H1 (cell line): ENCODE results near the gene TAF9B. TPM values are rescaled to one million over a fixed set of nuclear protein-coding genes. Genes with fewer than 3 reads are reported as not detected.

ENCODE experiments used
- CHD7 ChIP-seq: fragments of 300-600 bp; sonication (generic); IDR thresholded peaks from 2 replicates; pipeline ENCODE4 v1.7.1; 2012; ENCODE audit warnings: low read length, moderate library complexity, mild to moderate bottlenecking, inconsistent platforms; ENCODE audit not compliant: insufficient replicate concordance
- JUN ChIP-seq: IDR thresholded peaks from 2 replicates; pipeline ENCODE4 v1.6.1; 2011; ENCODE audit warnings: low read depth, mild to moderate bottlenecking, improper control_type of control experiment, low read length
- NRF1 ChIP-seq: IDR thresholded peaks from 2 replicates; pipeline ENCODE4 v1.6.1; 2011; ENCODE audit warnings: mild to moderate bottlenecking, low read depth, low read length, improper control_type of control experiment
- POLR2AphosphoS5 ChIP-seq: IDR thresholded peaks from 2 replicates; pipeline ENCODE4 v1.6.1; 2011; ENCODE audit warnings: low read depth, low read length
- RAD21 ChIP-seq, 2 experiments: IDR thresholded peaks in 1 of 2; conservative IDR thresholded peaks in 1 of 2; 2 replicates each; pipeline ENCODE4 v1.6.1; 2011; ENCODE audit warnings: low read depth in 2 of 2, low read length in 2 of 2, improper control_type of control experiment in 1 of 2, inconsistent platforms in 1 of 2, mild to moderate bottlenecking in 1 of 2, moderate library complexity in 1 of 2
- RFX5 ChIP-seq: IDR thresholded peaks from 2 replicates; pipeline ENCODE4 v1.6.1; 2011; ENCODE audit warnings: low read depth, low read length, improper control_type of control experiment, borderline replicate concordance
- SAP30 ChIP-seq: fragments of 300-600 bp; sonication (generic); IDR thresholded peaks from 2 replicates; pipeline ENCODE4 v1.7.1; 2012; ENCODE audit warnings: low read length, moderate library complexity, mild to moderate bottlenecking, inconsistent platforms; ENCODE audit not compliant: insufficient read depth, insufficient replicate concordance
- SP1 ChIP-seq: IDR thresholded peaks from 2 replicates; pipeline ENCODE4 v1.6.1; 2011; ENCODE audit warnings: low read depth, low read length
- SRF ChIP-seq: IDR thresholded peaks from 2 replicates; pipeline ENCODE4 v1.6.1; 2011; ENCODE audit warnings: mild to moderate bottlenecking, low read depth, low read length, moderate library complexity
- polyA plus RNA-seq, 7 experiments: library from polyadenylated mRNA; depleted of rRNA in 3 of 7; stranded (reverse) in 5 of 7; unstranded in 2 of 7; fragments of >200 nt in 5 of 7; fragments of 200-250 nt in 2 of 7; gene quantifications; 1 replicate in 5 of 7; 2 replicates in 1 of 7; 4 replicates in 1 of 7; pipeline versions ENCODE4 v1.2.1 to v1.2.3, GENCODE V29; 2011 to 2013; ENCODE audit warnings: missing spikeins in 2 of 7, mixed read lengths in 2 of 7
- total RNA-seq: library from RNA; stranded (reverse); fragmentation: NEBNext Ultra II Directional; extraction: Animal tissue kit (Norgen Biotek cat#: 25700); gene quantifications from 2 replicates; pipeline ENCODE4 v1.2.1, GENCODE V29; 2021

Gene TAF9B
- total and polyA plus RNA-seq, 2 of the 8 experiments (the other 6 are each of a cell fraction or from before 2014, with no cell fraction given): 23.8 to 42.8 TPM

DNA sequence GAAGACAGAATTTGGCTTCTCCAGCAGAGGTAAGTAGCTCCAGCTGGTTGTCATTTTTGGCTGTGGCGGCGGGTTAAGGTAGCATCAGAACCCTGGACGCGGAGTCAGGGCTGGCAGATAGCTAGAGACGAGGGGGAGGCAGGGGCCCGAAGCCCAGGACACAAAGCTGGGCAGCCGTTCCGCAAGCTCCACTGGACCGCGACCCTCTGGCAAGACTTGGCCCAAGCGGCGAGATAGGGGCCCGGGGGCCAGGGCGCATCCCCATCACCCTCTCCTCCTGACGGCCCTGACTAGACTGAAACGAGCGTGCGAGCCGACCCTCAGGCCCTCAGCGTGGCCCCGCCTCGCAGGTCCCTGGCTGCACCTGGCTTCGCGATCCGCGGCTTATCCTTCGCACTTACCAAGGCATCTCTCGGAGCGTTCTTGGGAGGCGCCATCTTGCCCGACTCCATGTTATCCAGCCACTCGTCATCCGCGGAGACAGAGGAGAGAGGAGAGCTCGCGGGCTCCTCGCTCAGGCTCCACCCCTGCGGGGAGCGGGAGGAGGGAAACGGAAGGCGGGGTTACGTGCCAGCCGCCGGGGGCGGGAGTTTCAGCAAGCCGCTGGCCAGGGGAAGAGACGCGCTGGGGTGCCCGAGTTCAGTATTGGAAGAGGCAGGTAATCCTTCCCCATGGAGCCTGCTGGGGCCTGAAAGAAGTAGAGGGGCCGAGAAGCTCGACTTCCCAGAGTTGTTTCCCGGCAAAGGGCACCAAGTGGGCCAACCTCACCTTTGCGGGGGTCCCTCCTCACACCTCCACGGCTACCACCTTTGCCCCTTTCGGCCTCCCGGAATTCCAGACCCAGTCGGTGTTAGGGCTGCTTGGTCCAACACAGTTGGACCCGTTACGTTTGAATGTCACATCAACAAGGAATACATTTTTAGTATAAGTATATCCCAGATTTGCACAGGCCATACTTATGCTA is at the start of gene TAF9B (continued):
- no peak for TF ChIP-seq SAP30
- TF ChIP-seq RFX5: no peak
- TF ChIP-seq SRF: no peak
- TF ChIP-seq JUN: no peak
- no peak for TF ChIP-seq CHD7
- no peak; a peak in 1 of 4 replicates for TF ChIP-seq RAD21 (IDR thresholded peaks at IDR 0.05 in 1 of 2, conservative IDR thresholded peaks at IDR 0.05 in 1 of 2; ENCODE audit: low read depth in 2 of 2, low read length in 2 of 2)
- TF ChIP-seq NRF1: no peak
- peak; percentile 75 for TF ChIP-seq POLR2AphosphoS5
- no peak for TF ChIP-seq SP1
